NCI-H2107 treated with DMSO at 0.1 percent for 48 hours (cell line): ENCODE results near the gene TEX38.
"Not testable (repeated sequence)": the region's sequence is repeated elsewhere in the genome, so short reads cannot be mapped to it uniquely, and the experiment has no call there.

Source experiments
- DNase-seq: peaks from one replicate; lab custom pipeline; 2025; ENCODE audit not compliant: unreplicated experiment; lab: John Stamatoyannopoulos, UW

TEX38 gene

DNA sequence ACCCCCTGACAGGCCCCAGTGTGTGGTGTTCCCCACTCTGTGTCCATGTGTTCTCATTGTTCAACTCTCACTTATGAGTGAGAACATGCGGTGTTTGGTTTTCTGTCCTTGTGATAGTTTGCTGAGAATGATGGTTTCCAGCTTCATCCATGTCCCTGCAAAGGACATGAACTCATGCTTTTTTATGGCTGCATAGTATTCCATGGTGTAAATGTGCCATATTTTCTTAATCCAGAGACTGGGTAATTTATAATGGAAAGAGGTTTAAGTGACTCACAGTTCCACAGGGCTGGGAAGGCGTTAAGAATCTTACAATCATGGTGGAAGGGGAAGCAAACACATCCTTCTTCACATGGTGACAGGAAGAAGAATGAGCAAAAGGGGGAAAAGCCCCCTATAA is 17.0 kb upstream of the TEX38 start:
- not testable (repeated sequence) for DNase-seq

DNA sequence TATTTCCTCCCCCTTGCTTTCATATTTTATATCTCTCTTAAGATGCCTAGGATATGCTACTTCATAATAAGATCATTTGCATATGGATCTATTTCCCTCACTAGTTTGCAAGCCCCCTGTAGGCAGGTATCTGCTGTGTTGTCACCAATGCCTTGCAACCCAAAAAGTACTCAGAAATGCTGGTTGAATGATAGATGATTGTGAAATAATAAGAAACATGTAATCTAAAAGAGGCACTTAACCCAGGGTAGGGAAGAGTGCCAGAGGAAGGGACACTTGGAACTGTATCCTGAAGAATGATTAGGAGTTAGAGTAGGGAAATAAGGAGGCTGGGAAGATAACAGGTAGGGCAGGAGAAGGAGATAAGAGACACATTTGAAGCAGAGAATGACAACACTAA is 15.8 kb upstream of the TEX38 start:
- no peak for DNase-seq

DNA sequence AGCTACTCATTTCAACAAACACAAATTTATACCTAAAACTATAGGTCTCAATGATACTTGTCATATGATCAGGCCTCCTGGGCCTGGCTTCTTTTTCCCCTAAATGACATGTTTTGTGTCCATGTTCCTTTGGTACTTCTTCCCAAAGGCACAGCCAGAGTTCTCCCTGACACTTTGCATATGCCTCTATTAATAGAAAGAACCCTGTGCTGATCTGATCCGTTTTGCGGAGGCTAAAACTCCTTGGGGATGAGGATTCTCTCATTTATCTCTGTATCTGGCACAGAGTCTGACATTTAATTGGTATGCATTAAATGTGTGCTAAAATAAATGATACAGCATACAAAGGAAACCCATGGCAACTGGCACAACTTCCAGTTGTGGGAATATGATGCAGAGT is 15.0 kb upstream of the TEX38 start:
- DNase-seq, result no peak

DNA sequence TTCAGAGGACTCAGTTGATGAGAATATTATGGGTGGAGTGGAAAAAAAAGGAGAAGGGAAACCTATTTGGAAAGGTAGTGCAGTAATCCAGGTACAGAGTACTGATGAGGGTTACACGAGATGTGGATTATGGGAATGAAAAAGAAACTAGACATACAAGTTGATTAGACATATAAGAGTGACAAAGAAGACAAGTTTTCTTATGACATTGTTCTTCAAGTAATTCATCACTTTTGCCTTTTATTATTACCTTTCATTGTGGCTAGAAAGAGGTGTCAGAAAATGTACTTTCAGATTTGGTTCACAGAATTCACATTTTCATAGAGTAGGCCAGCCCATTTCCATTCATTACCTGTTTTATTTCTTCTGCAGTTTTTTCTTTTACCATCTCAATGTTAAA is 13.9 kb upstream of the TEX38 start:
- no peak for DNase-seq

DNA sequence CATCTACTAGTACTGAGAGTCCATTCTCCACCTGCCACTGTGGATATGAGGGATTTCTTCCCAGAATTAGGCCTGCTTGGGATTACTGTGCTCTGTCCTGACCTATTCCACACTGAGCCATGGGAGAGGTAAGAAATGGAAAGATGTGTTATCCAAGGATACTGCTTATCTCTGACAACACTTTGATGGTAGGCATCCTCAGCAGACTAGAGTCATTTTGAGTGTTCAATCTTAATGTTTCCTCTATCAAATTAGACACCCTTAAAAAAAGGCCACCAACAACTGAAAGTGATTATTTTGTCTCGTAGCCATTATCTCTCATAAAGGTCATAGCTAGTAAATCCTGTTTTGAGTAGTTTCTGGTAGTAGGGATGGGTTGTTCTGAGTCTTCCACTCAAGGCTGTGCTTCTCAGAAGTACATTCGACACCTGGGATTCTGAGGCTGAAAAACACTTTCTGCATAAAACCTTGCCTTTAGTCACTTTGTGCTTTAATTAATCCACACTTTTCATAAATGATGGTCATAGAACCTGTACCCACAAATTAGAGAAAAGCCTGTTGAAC is 12.3 kb upstream of the TEX38 start:
- DNase-seq, result no peak

DNA sequence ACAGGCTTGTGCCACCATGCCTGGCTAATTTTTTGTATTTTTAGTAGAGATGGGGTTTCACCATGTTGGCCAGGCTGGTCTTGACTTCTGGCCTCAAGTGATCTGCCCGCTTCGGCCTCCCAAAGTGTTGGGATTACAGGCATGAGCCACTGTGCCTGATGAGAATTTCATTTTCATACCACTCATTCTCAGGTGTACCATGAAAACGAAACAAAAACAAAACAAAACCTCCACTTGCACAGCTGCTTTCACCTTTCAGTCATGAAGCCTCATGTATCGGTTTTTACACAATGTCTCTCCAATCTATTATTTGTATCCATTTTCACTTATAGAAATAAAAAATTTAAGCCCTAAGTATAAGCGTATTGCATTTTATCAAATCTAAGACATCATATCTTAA is 11.5 kb upstream of the TEX38 start:
- DNase-seq, result not testable (repeated sequence)

DNA sequence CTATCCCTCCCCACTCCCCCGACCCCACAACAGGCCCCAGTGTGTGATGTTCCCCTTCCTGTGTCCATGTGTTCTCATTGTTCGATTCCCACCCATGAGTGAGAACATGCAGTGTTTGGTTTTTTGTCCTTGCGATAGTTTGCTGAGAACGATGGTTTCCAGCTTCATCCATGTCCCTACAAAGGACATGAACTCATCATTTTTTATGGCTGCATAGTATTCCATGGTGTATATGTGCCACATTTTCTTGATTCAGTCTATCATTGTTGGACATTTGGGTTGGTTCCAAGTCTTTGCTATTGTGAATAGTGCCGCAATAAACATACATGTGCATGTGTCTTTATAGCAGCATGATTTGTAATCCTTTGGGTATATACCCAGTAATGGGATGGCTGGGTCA is 8.7 kb upstream of the TEX38 start:
- DNase-seq, result not testable (repeated sequence)

DNA sequence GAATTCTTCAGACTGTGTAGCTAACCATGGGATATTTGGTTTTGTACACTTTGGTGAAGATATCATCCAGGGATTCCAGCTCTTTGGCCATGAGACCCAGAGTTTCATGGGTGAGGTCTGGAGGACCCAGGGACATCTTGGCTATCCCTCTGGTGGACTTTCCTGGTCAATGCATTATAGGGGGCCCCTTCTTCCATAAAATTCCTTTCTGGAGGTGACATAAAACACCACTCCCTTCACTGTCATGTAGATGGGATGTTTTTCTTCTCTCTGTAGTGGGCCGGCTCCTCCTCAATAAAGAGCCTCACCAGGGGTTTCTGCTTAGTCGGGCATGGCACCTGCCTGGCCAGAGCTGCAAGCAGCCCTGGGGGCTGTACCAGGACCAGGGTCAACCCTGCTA is 5.7 kb upstream of the TEX38 start:
- no peak for DNase-seq

DNA sequence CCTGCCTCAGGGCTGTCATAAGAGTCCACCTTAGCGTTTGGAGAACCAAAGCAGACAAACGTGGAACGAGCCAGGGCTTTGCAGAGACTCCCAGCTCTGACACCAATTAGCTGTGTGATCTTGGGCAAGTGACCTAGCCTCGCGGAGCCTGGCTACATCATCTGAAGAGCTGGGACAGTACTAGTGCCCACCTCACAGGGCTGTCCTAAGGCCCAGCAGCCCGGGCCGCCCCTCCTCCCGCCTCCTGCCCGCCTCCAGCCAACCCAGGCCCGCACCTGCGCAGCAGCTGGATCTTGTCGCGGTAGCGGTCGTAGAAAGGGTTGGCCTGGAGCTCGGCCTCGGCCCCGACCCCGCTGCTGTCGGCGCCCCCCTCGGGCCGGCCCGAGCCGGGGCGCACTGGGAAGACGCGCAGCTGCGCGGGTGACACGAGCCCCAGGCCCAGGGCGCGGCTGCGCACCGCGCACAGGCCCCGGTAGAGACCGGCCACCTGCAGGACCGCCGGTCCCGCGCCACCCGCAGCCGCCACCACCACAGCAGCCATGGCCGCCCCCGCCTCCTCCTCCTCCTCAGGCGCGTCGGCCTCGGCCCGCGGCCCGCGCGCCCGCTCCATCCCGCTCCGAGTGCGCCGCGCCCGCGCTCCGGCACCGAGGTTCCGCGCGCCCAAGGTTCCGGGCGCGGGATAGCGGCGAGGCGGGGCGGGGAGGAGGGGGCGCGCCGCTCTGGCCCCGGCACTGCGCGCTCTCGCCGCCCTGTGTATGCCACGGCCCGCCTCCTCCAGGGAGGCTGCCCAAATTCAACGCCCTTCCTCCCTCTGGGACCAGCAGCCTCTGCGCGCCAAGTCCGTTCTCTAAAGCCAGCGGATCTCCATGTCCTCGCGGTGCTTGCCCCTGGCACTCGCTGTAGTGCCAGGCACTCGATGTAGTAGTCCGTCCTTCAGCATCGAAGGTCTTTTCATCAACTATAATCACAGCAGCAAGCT is 3.6 kb upstream of the TEX38 start, which contains the start of gene ATPAF1:
ATPAF1 (minus strand) TSS at position 583 of the 979 bp plus-strand sequence; CDS start at position 541, 42 bp downstream.
- DNase-seq, result peak; percentile 52

DNA sequence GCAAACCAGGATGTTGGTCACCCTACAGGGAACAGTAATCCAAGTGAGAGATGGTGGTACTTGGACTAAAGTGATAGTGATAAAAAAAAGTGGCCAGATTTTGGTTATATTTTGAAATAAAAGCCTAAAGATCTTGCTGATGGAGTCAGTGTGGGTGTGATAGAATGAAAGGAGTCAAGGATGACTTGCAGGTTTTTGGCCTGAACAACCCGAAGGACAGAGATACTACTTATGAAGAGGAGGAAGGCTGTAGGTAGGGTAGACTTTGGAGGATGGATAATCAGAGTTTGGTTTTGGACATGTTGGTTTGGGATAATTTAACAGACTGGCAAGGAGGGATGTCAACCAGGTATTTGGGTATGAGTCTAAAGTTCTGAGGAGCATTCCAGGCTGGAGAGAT is 1.5 kb upstream of the TEX38 start:
- no peak for DNase-seq

DNA sequence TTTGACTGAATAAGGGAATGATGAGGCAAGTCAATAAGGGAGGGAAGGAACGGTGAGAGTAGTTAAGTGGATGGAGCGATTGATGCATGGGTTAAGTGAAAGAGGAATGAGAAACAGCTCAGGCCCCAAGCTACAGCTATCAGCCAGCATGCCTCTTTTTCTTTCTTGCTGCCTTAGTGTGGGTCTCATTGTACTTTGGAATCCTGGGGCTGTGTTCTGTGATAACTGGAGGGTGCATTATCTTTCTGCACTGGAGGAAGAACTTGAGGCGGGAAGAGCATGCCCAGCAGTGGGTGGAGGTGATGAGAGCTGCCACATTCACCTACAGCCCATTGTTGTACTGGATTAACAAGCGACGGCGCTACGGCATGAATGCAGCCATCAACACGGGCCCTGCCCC is 1.0 kb downstream of the TEX38 start:
- DNase-seq, result no peak

DNA sequence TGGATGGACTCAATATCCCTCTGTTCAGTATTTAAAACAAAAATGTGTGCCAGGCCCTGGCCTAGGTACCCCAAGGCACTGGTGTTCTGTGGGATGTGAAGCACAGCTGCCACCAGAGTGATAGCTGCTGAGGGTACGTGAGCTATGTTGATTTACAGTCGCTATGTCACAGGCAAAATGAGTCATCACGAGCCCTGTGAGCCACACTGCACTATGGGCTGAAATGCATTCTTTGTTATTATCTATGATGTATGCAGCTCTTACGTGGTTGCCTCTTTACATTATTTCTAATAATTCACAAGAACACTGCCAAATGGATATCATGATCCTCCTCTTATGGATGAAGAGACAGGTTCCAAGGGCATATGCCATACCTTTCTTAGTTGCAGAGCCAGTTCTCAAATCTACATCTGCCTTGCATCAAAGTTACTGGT is 2.1 kb downstream of the TEX38 start:
- no peak for DNase-seq

DNA sequence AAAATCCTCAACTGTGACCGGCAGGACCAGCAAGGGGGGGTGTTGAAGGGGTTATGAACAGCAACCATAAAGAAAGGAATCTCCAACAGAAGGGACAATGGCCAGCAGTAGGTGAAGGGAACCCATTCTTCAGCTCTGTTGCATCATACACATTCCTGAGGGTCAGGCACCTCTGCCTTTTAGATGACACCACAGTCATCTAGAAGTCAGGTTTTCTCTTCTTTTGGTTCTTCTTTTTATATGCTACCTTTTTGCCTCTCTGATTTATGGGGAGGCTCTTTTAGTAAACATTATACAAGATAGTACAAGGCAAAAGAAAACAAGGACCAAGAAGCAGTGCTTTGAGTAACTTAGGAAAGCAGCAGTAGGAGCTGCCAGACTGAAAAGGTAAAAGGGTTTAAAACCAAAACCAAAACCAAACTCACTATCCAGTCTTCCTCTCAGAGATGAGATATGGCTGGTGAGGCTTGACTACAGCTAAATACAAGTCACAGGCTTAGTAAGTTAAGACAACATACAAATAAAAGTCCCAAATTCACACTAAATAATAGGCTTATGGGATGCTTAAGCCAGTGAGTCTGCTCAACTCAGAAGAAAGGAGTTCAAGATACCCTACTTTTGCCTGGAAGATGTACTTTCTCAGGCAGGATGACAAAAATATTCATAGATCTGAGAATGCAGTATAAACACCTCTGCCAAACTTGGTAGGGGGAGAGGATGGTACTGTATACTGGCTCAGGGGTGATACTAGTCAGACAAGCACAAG is 4.1 kb downstream of the TEX38 start:
- no peak for DNase-seq

DNA sequence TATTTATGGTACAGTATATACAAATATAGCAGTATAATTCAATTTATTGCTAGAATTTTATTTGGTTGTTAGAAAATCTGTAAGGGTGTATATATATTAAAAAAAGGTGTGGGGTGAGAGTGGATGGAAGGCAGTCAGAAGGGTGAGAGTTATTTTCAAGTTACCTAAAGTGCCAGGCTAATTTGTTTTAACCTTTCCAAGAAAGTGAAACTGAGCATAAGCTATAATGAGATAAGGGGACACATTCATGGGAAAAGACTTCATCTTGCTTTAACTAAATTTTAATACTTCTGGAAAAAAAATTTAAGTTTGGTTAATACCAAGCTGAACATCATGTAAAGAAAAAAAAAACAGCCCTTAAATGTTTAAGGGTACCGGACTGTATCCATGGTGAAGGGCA is 4.9 kb downstream of the TEX38 start:
- DNase-seq, result no peak

DNA sequence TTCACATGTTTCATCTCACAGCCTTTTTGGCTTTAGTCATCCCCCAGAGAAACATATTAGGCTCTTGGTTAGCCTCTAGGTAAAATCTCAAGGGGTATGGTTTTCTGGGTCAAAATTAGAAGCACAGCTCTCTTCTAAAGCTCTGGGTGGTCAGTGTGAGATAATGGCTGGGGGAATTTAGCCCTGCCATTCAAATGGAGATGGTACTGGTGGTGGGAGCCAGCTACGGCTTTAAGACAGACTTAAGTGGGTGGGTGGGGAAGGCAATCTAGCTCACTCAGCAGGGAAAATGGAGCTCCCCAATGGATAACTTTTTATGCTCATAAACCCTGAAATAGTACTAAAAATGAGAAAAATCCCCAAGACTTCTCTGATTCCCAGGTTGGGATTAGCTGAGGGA is 5.7 kb downstream of the TEX38 start:
- no peak for DNase-seq

DNA sequence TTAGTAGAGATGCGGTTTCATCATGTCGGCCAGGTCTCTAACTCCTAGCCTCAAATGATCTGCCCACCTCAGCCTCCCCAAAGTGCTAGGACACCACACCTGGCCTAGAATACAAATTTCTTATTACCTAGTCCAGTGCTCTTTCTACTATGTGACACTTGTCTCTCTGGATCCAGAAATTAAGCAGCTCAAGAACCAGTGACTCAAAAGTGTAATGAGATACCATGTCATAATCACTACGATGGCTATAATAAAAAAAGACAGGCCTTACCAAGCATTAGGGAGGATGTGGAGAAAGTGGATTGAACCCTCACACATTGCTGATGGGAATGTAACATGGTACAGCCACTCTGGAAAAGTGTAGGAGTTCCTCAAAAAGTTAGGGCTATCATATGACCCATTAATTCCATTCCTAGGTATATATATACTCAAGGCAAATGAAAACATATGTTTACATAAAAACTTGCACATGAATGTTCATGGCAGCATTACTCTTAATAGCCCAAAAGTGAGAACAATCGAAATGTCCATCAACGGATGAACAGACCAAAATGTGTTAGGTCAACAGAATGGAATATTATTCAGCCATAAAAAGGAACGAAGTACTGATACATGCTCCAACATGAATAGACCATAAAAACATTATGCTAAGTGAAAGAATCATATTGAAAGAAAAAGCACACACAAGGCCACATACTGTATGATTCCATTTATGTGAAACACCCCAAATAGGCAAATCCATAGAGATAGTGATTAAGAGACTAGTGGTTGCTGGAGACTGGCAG is 8.3 kb downstream of the TEX38 start:
- DNase-seq, result no peak

DNA sequence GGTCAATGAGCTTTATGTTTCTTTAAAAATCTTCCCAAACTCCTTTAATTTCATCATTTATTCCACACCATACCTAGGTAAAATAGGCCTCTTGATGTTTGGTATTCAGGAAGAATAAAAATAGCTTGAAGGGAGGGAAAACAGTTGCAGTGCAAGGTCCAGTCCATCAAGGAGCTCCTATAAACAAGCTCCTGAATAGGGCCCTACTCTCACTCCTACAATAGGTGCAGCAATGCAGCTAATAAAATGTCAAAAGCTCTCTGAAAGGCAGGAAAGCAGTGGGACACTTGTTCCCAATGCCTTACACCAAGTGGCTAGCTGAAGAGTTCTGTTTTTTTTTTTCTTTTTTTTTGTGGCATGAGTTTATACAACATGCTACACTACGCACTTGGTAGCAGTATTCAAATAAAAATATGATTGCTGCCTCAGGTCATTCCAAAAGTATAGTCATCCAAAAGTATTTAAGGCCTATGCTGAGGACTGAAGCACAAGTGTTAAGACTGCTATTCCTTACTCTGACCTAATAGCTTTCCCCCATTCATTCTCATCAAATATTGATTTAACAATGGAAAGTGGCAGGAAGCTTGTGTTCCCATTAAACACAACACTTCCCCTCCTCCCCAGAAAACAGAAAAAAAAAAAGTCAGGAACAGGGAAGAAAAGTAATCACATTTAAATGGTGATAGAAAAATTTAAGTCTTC is 9.8 kb downstream of the TEX38 start:
- DNase-seq, result no peak

DNA sequence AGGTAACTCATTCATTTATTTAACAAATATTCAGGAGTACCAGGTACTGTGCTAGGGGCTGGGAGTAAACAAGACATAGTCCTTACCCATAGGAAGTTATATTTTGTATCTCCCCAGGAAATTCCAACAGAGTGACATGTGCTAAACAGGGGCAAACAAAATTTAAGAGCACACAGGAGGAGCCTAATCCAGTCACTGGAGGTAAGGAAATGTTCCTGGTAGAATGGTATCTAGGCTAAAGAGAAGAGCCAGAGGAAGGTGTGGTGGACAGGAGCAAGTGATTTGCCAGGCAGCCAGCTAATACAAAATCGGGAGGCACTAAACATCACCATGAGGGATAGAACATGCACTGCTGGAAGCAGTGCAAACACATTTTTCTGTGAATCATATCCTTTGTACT is 10.4 kb downstream of the TEX38 start:
- DNase-seq, result no peak

DNA sequence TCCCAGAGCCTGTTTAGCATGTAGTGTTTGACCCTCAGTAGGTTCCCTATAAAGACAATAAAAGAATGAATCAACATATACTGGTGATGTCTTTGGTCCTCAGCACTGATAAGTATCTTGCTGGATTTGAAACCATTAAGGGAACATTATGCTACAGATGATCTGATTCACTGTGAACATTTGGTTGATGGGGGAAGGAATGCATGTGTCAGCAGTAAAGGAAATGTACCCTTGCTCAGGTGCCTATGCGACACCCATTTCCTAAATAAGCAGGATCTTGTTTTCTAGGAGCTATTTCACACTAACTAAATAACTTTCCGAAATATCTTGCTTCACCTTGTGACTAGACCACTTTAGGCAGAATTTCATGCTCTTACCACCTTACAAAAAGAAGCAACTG is 13.0 kb downstream of the TEX38 start:
- DNase-seq, result no peak

DNA sequence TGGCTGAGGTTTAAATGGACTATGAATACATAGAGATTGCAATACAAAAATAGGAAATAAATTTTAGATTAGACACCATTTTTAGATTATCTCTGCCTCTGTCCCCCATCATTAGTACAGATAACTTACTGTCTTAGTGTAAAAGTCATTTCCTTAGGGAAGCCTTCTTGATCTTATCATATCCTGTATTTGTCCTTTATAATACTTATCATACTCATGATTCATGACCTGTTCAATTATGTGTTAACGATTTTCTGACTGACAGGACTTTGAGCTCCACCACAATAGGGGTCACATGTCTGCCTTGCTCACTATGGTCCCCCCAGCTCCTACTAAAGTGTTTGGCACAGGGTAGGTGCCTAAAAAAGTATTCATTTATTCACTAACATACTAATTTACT is 14.6 kb downstream of the TEX38 start:
- DNase-seq, result no peak
